NB4 (cell line): ENCODE measurements around the gene OMA1.

Experiments used
- DNase-seq: peaks from one replicate; pipeline ENCODE4 v3.0.0; 2010; ENCODE audit warnings: low read depth
- H3K4me3 ChIP-seq: one replicate; pipeline ENCODE4 v1.5.1; 2011; ENCODE audit warnings: mild to moderate bottlenecking, low read depth, low read length, moderate library complexity
- CTCF ChIP-seq: IDR thresholded peaks from one replicate; pipeline ENCODE4 v1.5.1; 2012; ENCODE audit warnings: low read depth, low read length
- MAX ChIP-seq: IDR thresholded peaks from 2 replicates; pipeline ENCODE4 v1.6.1; 2011; ENCODE audit warnings: low read depth, low read length
- MYC ChIP-seq: IDR thresholded peaks from 2 replicates; pipeline ENCODE4 v1.6.1; 2011; ENCODE audit warnings: low read depth, low read length
- POLR2A ChIP-seq: IDR thresholded peaks from 2 replicates; pipeline ENCODE4 v1.6.1; 2011; ENCODE audit warnings: mild to moderate bottlenecking; ENCODE audit not compliant: insufficient read length; ENCODE audit errors: extremely low read depth

Gene OMA1

GRCh38 chr1:58469016-58469415, 77.5 kb downstream of the OMA1 start:
- no peak overlapping the region for H3K4me3 ChIP-seq
- TF ChIP-seq POLR2A = no peak
- no peak for TF ChIP-seq MYC
- no peak for TF ChIP-seq CTCF
- TF ChIP-seq MAX = no peak

GRCh38 chr1:58468612-58469011, 77.9 kb downstream of the OMA1 start:
- DNase-seq = no peak
- no peak overlapping the region for H3K4me3 ChIP-seq
- no peak for TF ChIP-seq CTCF
- no peak for TF ChIP-seq MAX
- no peak for TF ChIP-seq MYC
- no peak for TF ChIP-seq POLR2A

More at GRCh38 chr1:58469016-58469415, 77.5 kb downstream of the OMA1 start:
- DNase-seq = no peak

- DNase-seq = no peak
- no peak for TF ChIP-seq MAX
- no peak for TF ChIP-seq MYC
- no peak for TF ChIP-seq CTCF
- no peak for TF ChIP-seq POLR2A
- H3K4me3 ChIP-seq = no peak overlapping the region
These were observed 79.8 kb downstream of the OMA1 start for GRCh38 chr1:58466630-58467241.

- H3K4me3 ChIP-seq = no peak overlapping the region
- TF ChIP-seq CTCF = no peak
- TF ChIP-seq MAX = no peak
- TF ChIP-seq MYC = no peak
- no peak for TF ChIP-seq POLR2A
- no peak for DNase-seq
These were observed 80.5 kb downstream of the OMA1 start for GRCh38 chr1:58465825-58466629.

GRCh38 chr1:58465176-58465575, 81.3 kb downstream of the OMA1 start:
- no peak for DNase-seq
- H3K4me3 ChIP-seq = no peak overlapping the region
- no peak for TF ChIP-seq MAX
- TF ChIP-seq CTCF = no peak
- TF ChIP-seq POLR2A = no peak
- no peak for TF ChIP-seq MYC
